Pancreas (tissue), 10 donors: ENCODE measurements around the gene RAB13. TPM values are rescaled to one million over a fixed set of nuclear protein-coding genes. Genes with fewer than 3 reads are reported as not detected.

ENCODE experiments used
- ATAC-seq, 4 donors: fragments of 200-7000 bp; cut with Tn5 transposase; one replicate each; pipeline versions ENCODE4 v1.8.0 to v1.9.1; 2020; ENCODE audit warnings: mild to moderate bottlenecking in 4 of 4, moderate library complexity in 4 of 4
- DNase-seq, 6 donors: peaks; one replicate each; pipeline ENCODE4 v3.0.0-alpha.2; 2020
- FAIRE-seq: peaks from 2 replicates; lab custom pipeline; 2012; peaks lifted over from hg19 to GRCh38; lab: Jason Lieb, UNC
- H3K27ac ChIP-seq, 4 donors: fragments of 200-600 bp; sonication (generic); 1 replicate in 3 of 4; 2 replicates in 1 of 4; pipeline versions ENCODE4 v1.5.0 to v1.8.0; 2020
- H3K27me3 ChIP-seq, 4 donors: fragments of 200-600 bp; one replicate each; pipeline ENCODE4 v1.8.0; 2021
- H3K36me3 ChIP-seq, 3 donors: fragments of 200-600 bp; sonication (generic) in 1 of 3; one replicate each; pipeline versions ENCODE4 v1.5.0 to v1.8.0; 2020 to 2021
- H3K4me1 ChIP-seq, 3 donors: fragments of 200-600 bp; one replicate each; pipeline ENCODE4 v1.8.0; 2021
- H3K4me3 ChIP-seq, 4 donors: fragments of 200-600 bp; sonication (generic) in 2 of 4; one replicate each; pipeline versions ENCODE4 v1.5.0 to v1.8.0; 2020 to 2021
- H3K9me3 ChIP-seq, 4 donors: fragments of 200-600 bp; one replicate each; pipeline ENCODE4 v1.8.0; 2021
- CTCF ChIP-seq, 4 donors: fragments of 200-600 bp; sonication (generic) in 3 of 4; IDR thresholded peaks; one replicate each; pipeline versions ENCODE4 v1.5.0 to v1.8.0; 2021; ENCODE audit warnings: antibody characterized with exemption in 4 of 4
- WGBS, 2 donors: extraction: QIAGEN DNeasy Blood & Tissue Kit; methylation state at CpG; one replicate each; pipeline ENCODE4 v1.1.7; 2013; 5-methylcytosine and 5-hydroxymethylcytosine counted together
- intact Hi-C, 3 donors: fragments of 100-400 bp; cut with DNase I; formaldehyde crosslinking; loops; one replicate each; pipeline versions ENCODE4 v1.11.1 to v1.14.2; 2022
- polyA plus RNA-seq, 2 donors: library from polyadenylated mRNA; stranded (reverse); fragments of 200-250 nt; gene quantifications; one replicate each; pipeline ENCODE4 v1.2.3, GENCODE V29; 2013
- total RNA-seq, 6 donors: library from RNA; stranded (reverse); fragmentation: NEBNext Ultra II Directional in 4 of 6; extraction: Animal tissue kit (Norgen Biotek cat#: 25700) in 4 of 6; gene quantifications; one replicate each; pipeline versions ENCODE4 v1.2.1 to v1.2.4, GENCODE V29; 2021 to 2023
- donor health status: healthy with polysubstance abuse.
- donor health status: DM: no; HTN: no; CAD: no; lungs with moderate emphysema.
- donor health status: DM: no; HTN: no; CAD: no.
- donor health status: control.
- donor health status: control.
- donor health status: Bipolar disorder and iron deficiency.
- donor health status: DM: yes; HTN: yes; CAD: no.
- donor health status: DM: no; HTN: no; CAD: no.
- donor health status: DM: no; HTN: no; CAD: no.
- donor health status: DM: yes; HTN: yes; CAD: no.

Gene RAB13
- total and polyA plus RNA-seq, 8 donors, result 36.8 to 118 (median 50.4) TPM

- intact Hi-C loops, result no loop called here
- no peaks in the 10 kb centered on the region for H3K36me3 ChIP-seq
- 0% methylated on average over 60 of the region's 60 CpGs for WGBS, 2 donors
- peaks cover 3 to 25% (median 5%) of the 10 kb centered on the region in 3 donors for H3K4me1 ChIP-seq
- DNase-seq (peak; percentile 92 to 95 (median 94)), FAIRE-seq (no peak), ATAC-seq (peak; percentile 79 to 87 (median 82))
- no peaks in the 10 kb centered on the region for H3K9me3 ChIP-seq
- no peaks in the 10 kb centered on the region for H3K27me3 ChIP-seq
- peak within 1 kb of the TSS; percentile 29 to 47 (median 42) for H3K4me3 ChIP-seq
- peak in 1 of 4 donors; percentile 12 for TF ChIP-seq CTCF (IDR thresholded peaks at IDR 0.05)
- peak within 1 kb of the TSS; percentile 82 to 94 (median 88) for H3K27ac ChIP-seq
Observed at GRCh38 chr1:153967107-153967999, 18.8 kb downstream of the RAB13 start, which contains the start of gene CREB3L4. TSS of gene CREB3L4 (plus strand) at chr1:153967902. CDS start at chr1:153968526, 624 bp downstream.

- peak in 2 of 4 donors; percentile 1 to 2 for ATAC-seq
- Histone ChIP-seq H3K27me3 (no peaks in the 10 kb centered on the region), H3K4me1 (peaks cover 7 to 34% (median 10%) of the 10 kb centered on the region in 3 donors), H3K9me3 (no peaks in the 10 kb centered on the region), H3K27ac (peak overlapping the region; percentile 83 to 97 (median 90)), H3K36me3 (peaks cover 0 to 7% (median 0%) of the 10 kb centered on the region in 3 donors), H3K4me3 (peak overlapping the region; percentile 76 to 88 (median 82))
- intact Hi-C loops, result no loop called here
- no peak for FAIRE-seq
- 1% methylated on average over 21 to 22 of the region's 22 CpGs for WGBS, 2 donors
- peak in 5 of 6 donors; percentile 42 to 75 (median 54) for DNase-seq
- TF ChIP-seq CTCF (IDR thresholded peaks at IDR 0.05), result no peak
Observed at GRCh38 chr1:153963850-153964331, 22.2 kb downstream of the RAB13 start.

GRCh38 chr1:153963030-153963849 is 22.9 kb downstream of the RAB13 start, which contains the start of gene SLC39A1:
TSS of gene SLC39A1 (minus strand) at chr1:153963537. CDS start at chr1:153962715, 822 bp downstream.
- Histone ChIP-seq H3K4me3 (peak within 1 kb of the TSS; percentile 76 to 88 (median 82)), H3K36me3 (peaks cover 0 to 7% (median 0%) of the 10 kb centered on the region in 3 donors), H3K4me1 (peaks cover 7 to 31% (median 10%) of the 10 kb centered on the region in 3 donors), H3K27ac (peak within 1 kb of the TSS; percentile 83 to 97 (median 90)), H3K9me3 (no peaks in the 10 kb centered on the region), H3K27me3 (no peaks in the 10 kb centered on the region)
- FAIRE-seq (no peak), DNase-seq (peak; percentile 98 to 100 (median 99)), ATAC-seq (peak; percentile 75 to 87 (median 78))
- TF ChIP-seq CTCF (IDR thresholded peaks at IDR 0.05), result no peak
- intact Hi-C loops, result no loop called here
- WGBS, 2 donors, result 0 to 1% methylated on average over 49 to 54 of the region's 54 CpGs

- WGBS, 2 donors, result 35 to 39% methylated on average over 16 of the region's 16 CpGs
- H3K4me3 ChIP-seq, result peak overlapping the region; percentile 76 to 88 (median 82)
- DNase-seq (peak in 2 of 6 donors; percentile 34 to 67), ATAC-seq (peak in 2 of 4 donors; percentile 10 to 14), FAIRE-seq (no peak)
- H3K4me1 ChIP-seq, result peaks cover 8 to 32% (median 10%) of the 10 kb centered on the region in 3 donors
- no peaks in the 10 kb centered on the region for H3K9me3 ChIP-seq
- intact Hi-C loops, result no loop called here
- no peak for TF ChIP-seq CTCF (IDR thresholded peaks at IDR 0.05)
- peaks cover 0 to 7% (median 0%) of the 10 kb centered on the region in 3 donors for H3K36me3 ChIP-seq
- H3K27me3 ChIP-seq, result no peaks in the 10 kb centered on the region
- peak overlapping the region; percentile 83 to 97 (median 90) for H3K27ac ChIP-seq
Observed at GRCh38 chr1:153962088-153963029, 23.8 kb downstream of the RAB13 start.
